ENCODE measurements around the gene PKHD1.

GRCh38 chr6:51753635-51754034, 333.8 kb downstream of the PKHD1 start:
- peak; percentile 71 for TF ChIP-seq CTCF (conservative IDR thresholded peaks at IDR 0.05; ENCODE audit: low read depth, low read length)
- no peak for TF ChIP-seq EZH2phosphoT487 (IDR thresholded peaks at IDR 0.05; ENCODE audit: borderline replicate concordance, low read length)
